SK-N-SH treated with all-trans-retinoic acid at 6 μM for 48 hours (cell line): ENCODE data around the gene GGTLC2.
"Not testable (repeated sequence)": the region's sequence is repeated elsewhere in the genome, so short reads cannot be mapped to it uniquely, and the experiment has no call there.

ENCODE experiments used
- ARNTL ChIP-seq: fragments of 450-650 bp; formaldehyde crosslinking; IDR thresholded peaks from 2 replicates; pipeline ENCODE4 v1.5.0; 2020; ENCODE audit warnings: low read depth, mild to moderate bottlenecking, moderate library complexity, borderline replicate concordance
- BACH2 ChIP-seq: fragments of 250-450 bp; sonication (Bioruptor Pico); IDR thresholded peaks from 2 replicates; pipeline ENCODE4 v1.9.0; 2021; ENCODE audit warnings: mild to moderate bottlenecking, borderline replicate concordance
- ESRRG ChIP-seq: fragments of 250-450 bp; sonication (Bioruptor Pico); IDR thresholded peaks from 2 replicates; pipeline ENCODE4 v1.6.1; 2021; ENCODE audit warnings: mild to moderate bottlenecking
- OSR1 ChIP-seq: fragments of 250-450 bp; sonication (Bioruptor Pico); IDR thresholded peaks from 2 replicates; pipeline ENCODE4 v1.8.0; 2022; ENCODE audit warnings: moderate library complexity, mild to moderate bottlenecking, inconsistent platforms
- PPARA ChIP-seq: fragments of 250-450 bp; sonication (Bioruptor Pico); IDR thresholded peaks from 2 replicates; pipeline ENCODE4 v1.5.0; 2020; ENCODE audit warnings: mild to moderate bottlenecking, borderline replicate concordance
- RARB ChIP-seq: fragments of 250-450 bp; sonication (Bioruptor Pico); IDR thresholded peaks from 2 replicates; pipeline ENCODE4 v1.8.0; 2021; ENCODE audit warnings: mild to moderate bottlenecking, moderate library complexity
- SNAI2 ChIP-seq: fragments of 250-450 bp; sonication (Bioruptor Pico); IDR thresholded peaks from 2 replicates; pipeline ENCODE4 v1.5.0; 2020; ENCODE audit warnings: mild to moderate bottlenecking, moderate library complexity
- ZC3H10 ChIP-seq: fragments of 250-450 bp; sonication (Bioruptor Pico); IDR thresholded peaks from 2 replicates; pipeline ENCODE4 v1.5.1; 2021; ENCODE audit warnings: mild to moderate bottlenecking, moderate library complexity
- ZFP3 ChIP-seq: fragments of 250-450 bp; sonication (Bioruptor Pico); IDR thresholded peaks from 2 replicates; pipeline ENCODE4 v1.5.0; 2020; ENCODE audit warnings: mild to moderate bottlenecking, moderate library complexity
- ZFP30 ChIP-seq: fragments of 450-650 bp; formaldehyde crosslinking; IDR thresholded peaks from 2 replicates; pipeline ENCODE4 v1.5.0; 2022; ENCODE audit warnings: mild to moderate bottlenecking, moderate library complexity
- ZNF8 ChIP-seq: fragments of 450-650 bp; formaldehyde crosslinking; IDR thresholded peaks from 2 replicates; pipeline ENCODE4 v1.5.0; 2020; ENCODE audit warnings: mild to moderate bottlenecking, moderate library complexity
- TF ChIP-seq, protein P1 (sequence below): fragments of 250-450 bp; sonication (Bioruptor Pico); IDR thresholded peaks from 2 replicates; pipeline ENCODE4 v1.5.1; 2020; ENCODE audit warnings: low read depth, mild to moderate bottlenecking, moderate library complexity
- TF ChIP-seq, protein P2 (sequence below): fragments of 250-450 bp; sonication (Bioruptor Pico); IDR thresholded peaks from 2 replicates; pipeline ENCODE4 v1.8.0; 2020; ENCODE audit warnings: mild to moderate bottlenecking, moderate library complexity, borderline replicate concordance

DNA sequence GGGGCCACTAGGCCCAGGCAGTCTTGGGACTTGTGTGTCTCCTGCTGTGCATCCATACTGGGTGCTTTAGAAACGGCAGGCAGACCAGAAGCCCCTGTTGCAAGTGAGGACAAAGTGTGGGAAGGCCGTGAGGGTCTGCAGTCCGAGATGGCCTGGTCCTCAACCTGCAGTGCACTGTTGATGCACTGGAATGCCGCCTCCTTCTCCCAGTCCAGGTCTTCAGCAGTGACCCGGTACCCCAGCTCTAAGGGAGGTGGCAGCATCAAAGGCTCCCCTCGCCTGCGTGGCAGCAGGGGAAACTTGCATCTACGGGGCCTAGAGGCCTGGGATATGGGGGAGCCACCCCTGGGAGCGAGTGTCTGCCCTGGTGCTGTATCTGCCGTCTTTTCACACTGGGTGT, 2.2 kb upstream of the GGTLC2 start:
- not testable (repeated sequence) for TF ChIP-seq ZFP3 (CRISPR knock-in tag); OSR1 (CRISPR knock-in tag); ZC3H10 (CRISPR knock-in tag); ESRRG; BACH2; ZFP30; ARNTL (CRISPR knock-in tag); SNAI2 (CRISPR knock-in tag); ZNF8; PPARA (CRISPR knock-in tag); RARB (CRISPR knock-in tag)
- TF ChIP-seq, protein P1, sequence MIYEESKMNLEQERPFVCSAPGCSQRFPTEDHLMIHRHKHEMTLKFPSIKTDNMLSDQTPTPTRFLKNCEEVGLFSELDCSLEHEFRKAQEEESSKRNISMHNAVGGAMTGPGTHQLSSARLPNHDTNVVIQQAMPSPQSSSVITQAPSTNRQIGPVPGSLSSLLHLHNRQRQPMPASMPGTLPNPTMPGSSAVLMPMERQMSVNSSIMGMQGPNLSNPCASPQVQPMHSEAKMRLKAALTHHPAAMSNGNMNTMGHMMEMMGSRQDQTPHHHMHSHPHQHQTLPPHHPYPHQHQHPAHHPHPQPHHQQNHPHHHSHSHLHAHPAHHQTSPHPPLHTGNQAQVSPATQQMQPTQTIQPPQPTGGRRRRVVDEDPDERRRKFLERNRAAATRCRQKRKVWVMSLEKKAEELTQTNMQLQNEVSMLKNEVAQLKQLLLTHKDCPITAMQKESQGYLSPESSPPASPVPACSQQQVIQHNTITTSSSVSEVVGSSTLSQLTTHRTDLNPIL (CRISPR knock-in tag): not testable (repeated sequence)
- TF ChIP-seq, protein P2, sequence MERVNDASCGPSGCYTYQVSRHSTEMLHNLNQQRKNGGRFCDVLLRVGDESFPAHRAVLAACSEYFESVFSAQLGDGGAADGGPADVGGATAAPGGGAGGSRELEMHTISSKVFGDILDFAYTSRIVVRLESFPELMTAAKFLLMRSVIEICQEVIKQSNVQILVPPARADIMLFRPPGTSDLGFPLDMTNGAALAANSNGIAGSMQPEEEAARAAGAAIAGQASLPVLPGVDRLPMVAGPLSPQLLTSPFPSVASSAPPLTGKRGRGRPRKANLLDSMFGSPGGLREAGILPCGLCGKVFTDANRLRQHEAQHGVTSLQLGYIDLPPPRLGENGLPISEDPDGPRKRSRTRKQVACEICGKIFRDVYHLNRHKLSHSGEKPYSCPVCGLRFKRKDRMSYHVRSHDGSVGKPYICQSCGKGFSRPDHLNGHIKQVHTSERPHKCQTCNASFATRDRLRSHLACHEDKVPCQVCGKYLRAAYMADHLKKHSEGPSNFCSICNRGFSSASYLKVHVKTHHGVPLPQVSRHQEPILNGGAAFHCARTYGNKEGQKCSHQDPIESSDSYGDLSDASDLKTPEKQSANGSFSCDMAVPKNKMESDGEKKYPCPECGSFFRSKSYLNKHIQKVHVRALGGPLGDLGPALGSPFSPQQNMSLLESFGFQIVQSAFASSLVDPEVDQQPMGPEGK (CRISPR knock-in tag): not testable (repeated sequence)
